B cell (primary cell): ENCODE data around the gene AGAP1.

Source experiments
- EZH2 ChIP-seq: IDR thresholded peaks from 2 replicates; pipeline ENCODE4 v1.6.1; 2012; ENCODE audit warnings: borderline replicate concordance, low read depth, mild to moderate bottlenecking, moderate library complexity, low read length; ENCODE audit not compliant: insufficient read depth, poor library complexity, severe bottlenecking
- TF ChIP-seq, protein P1 (sequence below): fragments of 200-600 bp; IDR thresholded peaks from one replicate; pipeline ENCODE4 v1.8.0; 2022; ENCODE audit warnings: antibody characterized with exemption, mild to moderate bottlenecking

DNA sequence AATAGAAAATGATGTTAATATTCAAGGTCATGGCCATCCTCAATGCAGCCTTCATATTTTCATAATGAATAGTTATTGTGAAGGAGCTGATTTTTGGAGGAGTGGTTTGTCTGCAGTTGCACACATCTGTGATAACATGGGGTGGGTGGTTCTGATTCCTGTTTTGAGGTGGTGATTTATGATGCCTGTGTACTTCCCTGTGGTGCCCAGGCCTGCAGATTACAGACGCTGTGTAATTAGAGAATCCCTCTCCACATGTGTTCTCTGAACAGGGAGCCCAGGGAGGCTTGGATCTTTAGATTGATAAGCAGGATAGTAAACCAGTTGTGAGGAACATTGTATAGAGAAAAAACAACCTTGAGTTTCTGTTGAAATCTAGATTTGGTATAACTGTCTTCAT, 117.5 kb downstream of the AGAP1 start:
- TF ChIP-seq, protein P1, sequence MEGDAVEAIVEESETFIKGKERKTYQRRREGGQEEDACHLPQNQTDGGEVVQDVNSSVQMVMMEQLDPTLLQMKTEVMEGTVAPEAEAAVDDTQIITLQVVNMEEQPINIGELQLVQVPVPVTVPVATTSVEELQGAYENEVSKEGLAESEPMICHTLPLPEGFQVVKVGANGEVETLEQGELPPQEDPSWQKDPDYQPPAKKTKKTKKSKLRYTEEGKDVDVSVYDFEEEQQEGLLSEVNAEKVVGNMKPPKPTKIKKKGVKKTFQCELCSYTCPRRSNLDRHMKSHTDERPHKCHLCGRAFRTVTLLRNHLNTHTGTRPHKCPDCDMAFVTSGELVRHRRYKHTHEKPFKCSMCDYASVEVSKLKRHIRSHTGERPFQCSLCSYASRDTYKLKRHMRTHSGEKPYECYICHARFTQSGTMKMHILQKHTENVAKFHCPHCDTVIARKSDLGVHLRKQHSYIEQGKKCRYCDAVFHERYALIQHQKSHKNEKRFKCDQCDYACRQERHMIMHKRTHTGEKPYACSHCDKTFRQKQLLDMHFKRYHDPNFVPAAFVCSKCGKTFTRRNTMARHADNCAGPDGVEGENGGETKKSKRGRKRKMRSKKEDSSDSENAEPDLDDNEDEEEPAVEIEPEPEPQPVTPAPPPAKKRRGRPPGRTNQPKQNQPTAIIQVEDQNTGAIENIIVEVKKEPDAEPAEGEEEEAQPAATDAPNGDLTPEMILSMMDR: no peak
- no peak for TF ChIP-seq EZH2
